ENCODE measurements around the gene TTC27.

TTC27 gene

GRCh38 chr2:32824070-32824809 is 196.4 kb downstream of the TTC27 start:
- Histone ChIP-seq H3K27me3 (ENCODE audit: control insufficient read depth, insufficient read depth, low read length) (no peaks in the 10 kb centered on the region), H3K4me1 (ENCODE audit: control insufficient read depth, insufficient read depth, low read length) (no peaks in the 10 kb centered on the region), H3K36me3 (ENCODE audit: control insufficient read depth, insufficient read depth, low read length) (no peaks in the 10 kb centered on the region), H3K9ac (ENCODE audit: low read depth, low read length) (no peak overlapping the region), H3K9me3 (ENCODE audit: control insufficient read depth, insufficient read depth, low read length) (no peaks in the 10 kb centered on the region), H3K4me3 (ENCODE audit: low read depth, low read length) (no peak overlapping the region)

- no peaks in the 10 kb centered on the region for H3K4me1 ChIP-seq (ENCODE audit: control insufficient read depth, insufficient read depth, low read length)
- no peak overlapping the region for H3K4me3 ChIP-seq (ENCODE audit: low read depth, low read length)
These were observed 197.5 kb downstream of the TTC27 start for GRCh38 chr2:32825291-32825712.

GRCh38 chr2:32830196-32830595 is 202.3 kb downstream of the TTC27 start:
- Histone ChIP-seq H3K4me1 (ENCODE audit: control insufficient read depth, insufficient read depth, low read length) (no peaks in the 10 kb centered on the region), H3K9me3 (ENCODE audit: control insufficient read depth, insufficient read depth, low read length) (no peaks in the 10 kb centered on the region), H3K9ac (ENCODE audit: low read depth, low read length) (no peak overlapping the region), H3K36me3 (ENCODE audit: control insufficient read depth, insufficient read depth, low read length) (no peaks in the 10 kb centered on the region), H3K27me3 (ENCODE audit: control insufficient read depth, insufficient read depth, low read length) (no peaks in the 10 kb centered on the region), H3K4me3 (ENCODE audit: low read depth, low read length) (no peak overlapping the region)

More at GRCh38 chr2:32825291-32825712, 197.5 kb downstream of the TTC27 start:
- Histone ChIP-seq H3K9me3 (ENCODE audit: control insufficient read depth, insufficient read depth, low read length) (no peaks in the 10 kb centered on the region), H3K27me3 (ENCODE audit: control insufficient read depth, insufficient read depth, low read length) (no peaks in the 10 kb centered on the region), H3K9ac (ENCODE audit: low read depth, low read length) (no peak overlapping the region), H3K36me3 (ENCODE audit: control insufficient read depth, insufficient read depth, low read length) (no peaks in the 10 kb centered on the region)

GRCh38 chr2:32832821-32833220 is 205.0 kb downstream of the TTC27 start:
- Histone ChIP-seq H3K4me1 (ENCODE audit: control insufficient read depth, insufficient read depth, low read length) (no peaks in the 10 kb centered on the region), H3K9ac (ENCODE audit: low read depth, low read length) (no peak overlapping the region), H3K36me3 (ENCODE audit: control insufficient read depth, insufficient read depth, low read length) (no peaks in the 10 kb centered on the region), H3K27me3 (ENCODE audit: control insufficient read depth, insufficient read depth, low read length) (no peaks in the 10 kb centered on the region), H3K4me3 (ENCODE audit: low read depth, low read length) (no peak overlapping the region), H3K9me3 (ENCODE audit: control insufficient read depth, insufficient read depth, low read length) (no peaks in the 10 kb centered on the region)

- H3K4me1 ChIP-seq (ENCODE audit: control insufficient read depth, insufficient read depth, low read length): no peaks in the 10 kb centered on the region
- H3K4me3 ChIP-seq (ENCODE audit: low read depth, low read length): no peak overlapping the region
- H3K9me3 ChIP-seq (ENCODE audit: control insufficient read depth, insufficient read depth, low read length): no peaks in the 10 kb centered on the region
- H3K9ac ChIP-seq (ENCODE audit: low read depth, low read length): no peak overlapping the region
- no peaks in the 10 kb centered on the region for H3K27me3 ChIP-seq (ENCODE audit: control insufficient read depth, insufficient read depth, low read length)
- no peaks in the 10 kb centered on the region for H3K36me3 ChIP-seq (ENCODE audit: control insufficient read depth, insufficient read depth, low read length)
These were observed 205.9 kb downstream of the TTC27 start for GRCh38 chr2:32833709-32834108.

- H3K4me1 ChIP-seq (ENCODE audit: control insufficient read depth, insufficient read depth, low read length): no peaks in the 10 kb centered on the region
These were observed 207.3 kb downstream of the TTC27 start for GRCh38 chr2:32835148-32835547.

GRCh38 chr2:32836933-32837332 is 209.1 kb downstream of the TTC27 start:
- no peak overlapping the region for H3K9ac ChIP-seq (ENCODE audit: low read depth, low read length)
- no peaks in the 10 kb centered on the region for H3K27me3 ChIP-seq (ENCODE audit: control insufficient read depth, insufficient read depth, low read length)
- H3K4me3 ChIP-seq (ENCODE audit: low read depth, low read length): no peak overlapping the region
- no peaks in the 10 kb centered on the region for H3K9me3 ChIP-seq (ENCODE audit: control insufficient read depth, insufficient read depth, low read length)
- no peaks in the 10 kb centered on the region for H3K36me3 ChIP-seq (ENCODE audit: control insufficient read depth, insufficient read depth, low read length)
- no peaks in the 10 kb centered on the region for H3K4me1 ChIP-seq (ENCODE audit: control insufficient read depth, insufficient read depth, low read length)

More at GRCh38 chr2:32835148-32835547, 207.3 kb downstream of the TTC27 start:
- H3K9ac ChIP-seq (ENCODE audit: low read depth, low read length): no peak overlapping the region
- no peak overlapping the region for H3K4me3 ChIP-seq (ENCODE audit: low read depth, low read length)
- no peaks in the 10 kb centered on the region for H3K27me3 ChIP-seq (ENCODE audit: control insufficient read depth, insufficient read depth, low read length)
- no peaks in the 10 kb centered on the region for H3K9me3 ChIP-seq (ENCODE audit: control insufficient read depth, insufficient read depth, low read length)
- no peaks in the 10 kb centered on the region for H3K36me3 ChIP-seq (ENCODE audit: control insufficient read depth, insufficient read depth, low read length)

GRCh38 chr2:32838418-32838817 is 210.6 kb downstream of the TTC27 start:
- Histone ChIP-seq H3K9ac (ENCODE audit: low read depth, low read length) (no peak overlapping the region), H3K4me1 (ENCODE audit: control insufficient read depth, insufficient read depth, low read length) (no peaks in the 10 kb centered on the region), H3K27me3 (ENCODE audit: control insufficient read depth, insufficient read depth, low read length) (no peaks in the 10 kb centered on the region), H3K9me3 (ENCODE audit: control insufficient read depth, insufficient read depth, low read length) (no peaks in the 10 kb centered on the region), H3K36me3 (ENCODE audit: control insufficient read depth, insufficient read depth, low read length) (no peaks in the 10 kb centered on the region), H3K4me3 (ENCODE audit: low read depth, low read length) (no peak overlapping the region)

GRCh38 chr2:32838949-32839348 is 211.1 kb downstream of the TTC27 start:
- H3K9ac ChIP-seq (ENCODE audit: low read depth, low read length): no peak overlapping the region
- H3K4me1 ChIP-seq (ENCODE audit: control insufficient read depth, insufficient read depth, low read length): no peaks in the 10 kb centered on the region
- no peaks in the 10 kb centered on the region for H3K9me3 ChIP-seq (ENCODE audit: control insufficient read depth, insufficient read depth, low read length)

GRCh38 chr2:32841931-32842898 is 214.4 kb downstream of the TTC27 start:
- Histone ChIP-seq H3K4me1 (ENCODE audit: control insufficient read depth, insufficient read depth, low read length) (no peaks in the 10 kb centered on the region), H3K9ac (ENCODE audit: low read depth, low read length) (no peak overlapping the region), H3K4me3 (ENCODE audit: low read depth, low read length) (no peak overlapping the region), H3K27me3 (ENCODE audit: control insufficient read depth, insufficient read depth, low read length) (no peaks in the 10 kb centered on the region), H3K36me3 (ENCODE audit: control insufficient read depth, insufficient read depth, low read length) (no peaks in the 10 kb centered on the region), H3K9me3 (ENCODE audit: control insufficient read depth, insufficient read depth, low read length) (no peaks in the 10 kb centered on the region)

More at GRCh38 chr2:32838949-32839348, 211.1 kb downstream of the TTC27 start:
- H3K27me3 ChIP-seq (ENCODE audit: control insufficient read depth, insufficient read depth, low read length): no peaks in the 10 kb centered on the region
- no peak overlapping the region for H3K4me3 ChIP-seq (ENCODE audit: low read depth, low read length)
- H3K36me3 ChIP-seq (ENCODE audit: control insufficient read depth, insufficient read depth, low read length): no peaks in the 10 kb centered on the region

- no peaks in the 10 kb centered on the region for H3K4me1 ChIP-seq (ENCODE audit: control insufficient read depth, insufficient read depth, low read length)
- H3K9ac ChIP-seq (ENCODE audit: low read depth, low read length): no peak overlapping the region
- H3K27me3 ChIP-seq (ENCODE audit: control insufficient read depth, insufficient read depth, low read length): no peaks in the 10 kb centered on the region
- no peaks in the 10 kb centered on the region for H3K9me3 ChIP-seq (ENCODE audit: control insufficient read depth, insufficient read depth, low read length)
- H3K4me3 ChIP-seq (ENCODE audit: low read depth, low read length): no peak overlapping the region
- no peaks in the 10 kb centered on the region for H3K36me3 ChIP-seq (ENCODE audit: control insufficient read depth, insufficient read depth, low read length)
These were observed 215.8 kb downstream of the TTC27 start for GRCh38 chr2:32843699-32844098.

All from iPS-15b (cell line).